Astrocyte (in vitro differentiated cells and primary cell): ENCODE measurements around the gene OGFOD3. TPM values are rescaled to one million over a fixed set of nuclear protein-coding genes. Genes with fewer than 3 reads are reported as not detected.
A peak's percentile ranks its signal among the peaks of the same experiment; 100 is the strongest.

Source experiments
- DNase-seq: peaks from one replicate; pipeline ENCODE4 v3.0.0-alpha.2; 2010; ENCODE audit warnings: low read depth
- FAIRE-seq: peaks from 2 replicates; lab custom pipeline; 2011; peaks lifted over from hg19 to GRCh38; lab: Jason Lieb, UNC
- H2AFZ ChIP-seq: 2 replicates; pipeline ENCODE4 v1.6.0; 2012; ENCODE audit warnings: low read depth, low read length, inconsistent platforms
- H3K27ac ChIP-seq: 2 replicates; pipeline ENCODE4 v1.5.1; 2011; ENCODE audit warnings: low read depth, low read length, inconsistent platforms
- H3K27me3 ChIP-seq: 2 replicates; pipeline ENCODE4 v1.6.0; 2011; ENCODE audit warnings: low read length, inconsistent platforms; ENCODE audit not compliant: insufficient read depth
- H3K36me3 ChIP-seq: 2 replicates; pipeline ENCODE4 v1.5.1; 2011; ENCODE audit warnings: low read length, inconsistent platforms; ENCODE audit not compliant: insufficient read depth
- H3K4me1 ChIP-seq: 2 replicates; pipeline ENCODE4 v1.5.1; 2011; ENCODE audit warnings: low read length, inconsistent platforms; ENCODE audit not compliant: insufficient read depth
- H3K4me2 ChIP-seq: 2 replicates; pipeline ENCODE4 v1.6.0; 2012; ENCODE audit warnings: low read length, inconsistent platforms
- H3K4me3 ChIP-seq: 2 replicates; pipeline ENCODE4 v1.5.1; 2011; ENCODE audit warnings: low read depth, mild to moderate bottlenecking, low read length, inconsistent platforms; ENCODE audit not compliant: insufficient read depth
- H3K79me2 ChIP-seq: 2 replicates; pipeline ENCODE4 v1.6.0; 2012; ENCODE audit warnings: mild to moderate bottlenecking, low read length, inconsistent platforms; ENCODE audit not compliant: insufficient read depth
- H3K9ac ChIP-seq: 2 replicates; pipeline ENCODE4 v1.6.0; 2012; ENCODE audit warnings: mild to moderate bottlenecking, low read length, inconsistent platforms
- H3K9me3 ChIP-seq: 2 replicates; pipeline ENCODE4 v1.5.1; 2012; ENCODE audit warnings: low read depth, mild to moderate bottlenecking, low read length, inconsistent platforms; ENCODE audit not compliant: insufficient read depth
- H4K20me1 ChIP-seq: 2 replicates; pipeline ENCODE4 v1.6.0; 2012; ENCODE audit warnings: low read length, inconsistent platforms; ENCODE audit not compliant: insufficient read depth
- H3K27ac Mint-ChIP-seq: one replicate; pipeline ENCODE4 v1.8.0; 2021; ENCODE audit warnings: mild to moderate bottlenecking, mixed read lengths; ENCODE audit not compliant: unreplicated experiment
- H3K27me3 Mint-ChIP-seq: one replicate; pipeline ENCODE4 v1.8.0; 2021; ENCODE audit warnings: low read depth, mixed read lengths; ENCODE audit not compliant: unreplicated experiment
- H3K36me3 Mint-ChIP-seq: one replicate; pipeline ENCODE4 v1.8.0; 2021; ENCODE audit warnings: low read depth, mixed read lengths; ENCODE audit not compliant: unreplicated experiment
- H3K4me1 Mint-ChIP-seq: one replicate; pipeline ENCODE4 v1.8.0; 2021; ENCODE audit warnings: low read depth, mixed read lengths; ENCODE audit not compliant: unreplicated experiment
- H3K4me3 Mint-ChIP-seq: one replicate; pipeline ENCODE4 v1.8.0; 2021; ENCODE audit warnings: mild to moderate bottlenecking, moderate library complexity, mixed read lengths; ENCODE audit not compliant: unreplicated experiment
- H3K9me3 Mint-ChIP-seq: one replicate; pipeline ENCODE4 v1.8.0; 2021; ENCODE audit warnings: mild to moderate bottlenecking, mixed read lengths; ENCODE audit not compliant: unreplicated experiment
- CTCF ChIP-seq: IDR thresholded peaks from 2 replicates; pipeline ENCODE4 v1.5.1; 2011; ENCODE audit warnings: low read depth, mild to moderate bottlenecking, inconsistent platforms, low read length, moderate library complexity; ENCODE audit not compliant: insufficient read depth
- EZH2 ChIP-seq: IDR thresholded peaks from 2 replicates; pipeline ENCODE4 v1.6.1; 2012; ENCODE audit warnings: mild to moderate bottlenecking, low read length, inconsistent platforms; ENCODE audit not compliant: insufficient read depth
- total RNA-seq: library from RNA; stranded (reverse); gene quantifications from 2 replicates; pipeline ENCODE4 v1.2.1, GENCODE V29; 2021

The OGFOD3 gene
- total RNA-seq, 1 donor from 2014 or later = 20.9 TPM

DNA sequence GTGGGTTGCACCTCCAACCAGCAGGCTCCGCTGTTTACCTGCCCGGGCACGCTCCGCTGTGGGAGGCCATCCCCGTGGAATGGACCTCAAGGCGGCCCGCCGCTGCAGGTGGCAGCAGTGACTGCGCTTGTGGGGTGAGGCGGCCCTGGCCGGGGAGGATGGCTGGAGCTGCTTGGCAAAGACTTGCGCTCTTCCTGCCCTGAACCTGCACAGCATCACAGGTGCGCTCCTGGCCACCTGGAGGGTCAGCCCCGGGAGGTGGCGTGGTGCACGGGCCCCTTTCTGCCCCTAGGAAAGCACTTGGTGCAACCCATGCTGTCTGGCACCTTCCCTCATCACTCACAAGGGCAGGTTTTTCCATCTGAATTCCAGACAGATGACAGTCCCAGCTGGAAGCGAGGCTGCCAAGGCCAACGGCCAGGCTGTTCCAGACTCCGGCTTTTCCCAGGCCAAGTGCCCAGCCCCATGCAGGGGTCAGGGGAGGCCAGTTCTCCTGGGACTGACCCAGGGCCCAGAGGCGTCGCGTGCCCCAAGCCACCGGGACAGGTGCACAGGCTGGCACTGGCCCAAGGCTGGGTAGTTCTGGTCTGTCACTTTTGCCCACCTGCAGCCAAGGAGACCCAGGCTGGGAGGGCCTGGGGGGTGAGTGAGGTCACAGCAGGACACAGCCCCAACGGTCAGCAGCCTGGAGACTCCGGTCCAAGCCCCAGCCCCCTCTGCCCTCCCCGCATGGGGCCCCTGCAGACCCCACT, 33.5 kb downstream of the OGFOD3 start:
- Histone ChIP-seq H3K27ac (no peak overlapping the region), H3K9ac (no peak overlapping the region), H3K4me1 (no peaks in the 10 kb centered on the region), H3K36me3 (no peaks in the 10 kb centered on the region), H3K4me2 (no peak overlapping the region), H4K20me1 (peaks cover 4% of the 10 kb centered on the region), H3K4me3 (no peak overlapping the region), H2AFZ (no peak overlapping the region), H3K9me3 (no peaks in the 10 kb centered on the region), H3K27me3 (peaks cover 14% of the 10 kb centered on the region), H3K79me2 (no peaks in the 10 kb centered on the region)
- no peak overlapping the region for H3K27ac Mint-ChIP-seq
- peaks cover 29% of the 10 kb centered on the region for H3K27me3 Mint-ChIP-seq
- FAIRE-seq (no peak), DNase-seq (peak; percentile 10)
- no peaks in the 10 kb centered on the region for H3K4me1 Mint-ChIP-seq
- peaks cover 2% of the 10 kb centered on the region for H3K36me3 Mint-ChIP-seq
- H3K9me3 Mint-ChIP-seq = no peaks in the 10 kb centered on the region
- peak; percentile 48 for TF ChIP-seq EZH2
- no peak for TF ChIP-seq CTCF
- H3K4me3 Mint-ChIP-seq = no peak overlapping the region

- Histone ChIP-seq H3K4me1 (no peaks in the 10 kb centered on the region), H3K4me3 (no peak overlapping the region), H3K36me3 (no peaks in the 10 kb centered on the region), H3K9ac (no peak overlapping the region), H4K20me1 (peaks cover 4% of the 10 kb centered on the region), H3K27ac (no peak overlapping the region), H3K27me3 (peaks cover 14% of the 10 kb centered on the region), H3K4me2 (no peak overlapping the region), H2AFZ (no peak overlapping the region), H3K79me2 (no peaks in the 10 kb centered on the region), H3K9me3 (no peaks in the 10 kb centered on the region)
- peaks cover 29% of the 10 kb centered on the region for H3K27me3 Mint-ChIP-seq
- H3K4me3 Mint-ChIP-seq = no peak overlapping the region
- TF ChIP-seq CTCF = no peak
- no peaks in the 10 kb centered on the region for H3K4me1 Mint-ChIP-seq
- DNase-seq = no peak
- no peak for FAIRE-seq
- peaks cover 2% of the 10 kb centered on the region for H3K36me3 Mint-ChIP-seq
- H3K9me3 Mint-ChIP-seq = no peaks in the 10 kb centered on the region
- no peak overlapping the region for H3K27ac Mint-ChIP-seq
Measured at GRCh38 chr17:82384051-82384729, 34.2 kb downstream of the OGFOD3 start.

- no peaks in the 10 kb centered on the region for H3K9me3 ChIP-seq
- FAIRE-seq = no peak
Measured at GRCh38 chr17:82383411-82383810, 35.0 kb downstream of the OGFOD3 start.

More at GRCh38 chr17:82383411-82383810, 35.0 kb downstream of the OGFOD3 start:
- Mint-ChIP-seq H3K27ac (no peak overlapping the region), H3K9me3 (no peaks in the 10 kb centered on the region), H3K36me3 (no peaks in the 10 kb centered on the region), H3K27me3 (peaks cover 31% of the 10 kb centered on the region), H3K4me1 (no peaks in the 10 kb centered on the region), H3K4me3 (no peak overlapping the region)
- no peaks in the 10 kb centered on the region for H3K4me1 ChIP-seq
- no peak overlapping the region for H2AFZ ChIP-seq
- DNase-seq = no peak
- no peak overlapping the region for H3K4me2 ChIP-seq
- no peak overlapping the region for H3K27ac ChIP-seq
- no peak overlapping the region for H3K9ac ChIP-seq
- H3K79me2 ChIP-seq = no peaks in the 10 kb centered on the region
- H3K4me3 ChIP-seq = no peak overlapping the region
- peaks cover 4% of the 10 kb centered on the region for H4K20me1 ChIP-seq
- H3K27me3 ChIP-seq = peaks cover 19% of the 10 kb centered on the region
- TF ChIP-seq CTCF (no peak), EZH2 (no peak)
- no peaks in the 10 kb centered on the region for H3K36me3 ChIP-seq
